ENCODE data around the gene PPP4R4. TPM values are rescaled to one million over a fixed set of nuclear protein-coding genes. Genes with fewer than 3 reads are reported as not detected.
"Not testable (repeated sequence)": the region's sequence is repeated elsewhere in the genome, so short reads cannot be mapped to it uniquely, and the experiment has no call there.

PPP4R4 gene
- total RNA-seq, 1 experiment from 2014 or later, result 3.9 TPM

- DNase-seq, result no peak
- no peak overlapping the region for H3T11ph ChIP-seq (ENCODE audit: low read length)
- no CpG with 5 or more reads among the region's 9 CpGs for WGBS (ENCODE audit: extremely low coverage, insufficient read length, low lambda C conversion rate)
- H3K14ac ChIP-seq (ENCODE audit: insufficient read depth, low read length), result no peak overlapping the region
- Mint-ChIP-seq H3K27ac (no peak overlapping the region; a peak in 1 of 7 replicates), H3K9me3 (no peaks in the 10 kb centered on the region; a peak in 1 of 5 replicates), H3K4me3 (no peak overlapping the region), H3K36me3 (ENCODE audit: insufficient read depth in 1 of 3, low read depth in 3 of 3) (no peaks in the 10 kb centered on the region), H3K27me3 (ENCODE audit: low read depth) (no peaks in the 10 kb centered on the region), H3K4me1 (peaks cover 10 to 12% of the 10 kb centered on the region in 2 experiments)
- no peak overlapping the region for H3K4ac ChIP-seq (ENCODE audit: low read depth, low read length)
- no peak overlapping the region for H4K5ac ChIP-seq (ENCODE audit: insufficient read length, low read depth, low read length)
- H3K9ac ChIP-seq (ENCODE audit: extremely low read depth, insufficient read length, low read length), result no peak overlapping the region
- H3K56ac ChIP-seq (ENCODE audit: insufficient read length, low read depth, low read length), result no peak overlapping the region
- H3K18ac ChIP-seq (ENCODE audit: insufficient read length, low read depth, low read length), result no peak overlapping the region
- H4K20me1 ChIP-seq (ENCODE audit: control insufficient read depth, insufficient read depth, insufficient read length), result no peaks in the 10 kb centered on the region
- no peak overlapping the region for H2BK12ac ChIP-seq (ENCODE audit: insufficient read length, low read depth, low read length)
- H3K9me3 ChIP-seq (ENCODE audit: control insufficient read depth, low read depth, low read length), result no peaks in the 10 kb centered on the region
- TF ChIP-seq, protein P1, sequence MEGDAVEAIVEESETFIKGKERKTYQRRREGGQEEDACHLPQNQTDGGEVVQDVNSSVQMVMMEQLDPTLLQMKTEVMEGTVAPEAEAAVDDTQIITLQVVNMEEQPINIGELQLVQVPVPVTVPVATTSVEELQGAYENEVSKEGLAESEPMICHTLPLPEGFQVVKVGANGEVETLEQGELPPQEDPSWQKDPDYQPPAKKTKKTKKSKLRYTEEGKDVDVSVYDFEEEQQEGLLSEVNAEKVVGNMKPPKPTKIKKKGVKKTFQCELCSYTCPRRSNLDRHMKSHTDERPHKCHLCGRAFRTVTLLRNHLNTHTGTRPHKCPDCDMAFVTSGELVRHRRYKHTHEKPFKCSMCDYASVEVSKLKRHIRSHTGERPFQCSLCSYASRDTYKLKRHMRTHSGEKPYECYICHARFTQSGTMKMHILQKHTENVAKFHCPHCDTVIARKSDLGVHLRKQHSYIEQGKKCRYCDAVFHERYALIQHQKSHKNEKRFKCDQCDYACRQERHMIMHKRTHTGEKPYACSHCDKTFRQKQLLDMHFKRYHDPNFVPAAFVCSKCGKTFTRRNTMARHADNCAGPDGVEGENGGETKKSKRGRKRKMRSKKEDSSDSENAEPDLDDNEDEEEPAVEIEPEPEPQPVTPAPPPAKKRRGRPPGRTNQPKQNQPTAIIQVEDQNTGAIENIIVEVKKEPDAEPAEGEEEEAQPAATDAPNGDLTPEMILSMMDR (conservative IDR thresholded peaks at IDR 0.05), result no peak
- H3K27ac ChIP-seq (ENCODE audit: insufficient read length, low read depth, low read length), result no peak overlapping the region
- no peak overlapping the region for H2AFZ ChIP-seq (ENCODE audit: low read length)
- no peak overlapping the region for H3K23ac ChIP-seq (ENCODE audit: insufficient read length, low read depth, low read length)
- no peak overlapping the region for H2BK20ac ChIP-seq (ENCODE audit: low read depth, low read length, poor library complexity, severe bottlenecking)
- no peak overlapping the region for H2BK5ac ChIP-seq (ENCODE audit: insufficient read length, low read length)
- no peak overlapping the region for H2BK120ac ChIP-seq (ENCODE audit: low read depth, low read length, poor library complexity, severe bottlenecking)
- H3K4me2 ChIP-seq (ENCODE audit: insufficient read depth, insufficient read length, low read length), result no peak overlapping the region
- no peak overlapping the region for H2BK15ac ChIP-seq (ENCODE audit: low read depth, low read length)
- no peaks in the 10 kb centered on the region for H3K79me2 ChIP-seq (ENCODE audit: insufficient read depth, low read length)
- H3K23me2 ChIP-seq (ENCODE audit: insufficient read length, low read depth, low read length, poor library complexity, severe bottlenecking), result no peaks in the 10 kb centered on the region
- H3K79me1 ChIP-seq (ENCODE audit: insufficient read depth, low read depth, low read length, poor library complexity, severe bottlenecking), result no peaks in the 10 kb centered on the region
- no peak overlapping the region for H4K91ac ChIP-seq (ENCODE audit: insufficient read length, low read depth, low read length)
- no peak overlapping the region for H2AK5ac ChIP-seq (ENCODE audit: insufficient read length, low read length)
- no peak overlapping the region for H4K8ac ChIP-seq (replicated peaks; ENCODE audit: insufficient read length, low read depth, low read length)
- H3K4me1 ChIP-seq (ENCODE audit: insufficient read depth, low read length), result no peaks in the 10 kb centered on the region
- H3K27me3 ChIP-seq (ENCODE audit: insufficient read depth, low read length), result no peaks in the 10 kb centered on the region
These were observed 121.4 kb downstream of the PPP4R4 start for GRCh38 chr14:94295360-94296180.

- H2BK20ac ChIP-seq (ENCODE audit: low read depth, low read length, poor library complexity, severe bottlenecking); H2BK120ac ChIP-seq (ENCODE audit: low read depth, low read length, poor library complexity, severe bottlenecking); H3K9me3 Mint-ChIP-seq; H3K4me3 Mint-ChIP-seq; H3K4ac ChIP-seq (ENCODE audit: low read depth, low read length); H2BK12ac ChIP-seq (ENCODE audit: insufficient read length, low read depth, low read length); DNase-seq; H3K9me3 ChIP-seq (ENCODE audit: control insufficient read depth, low read depth, low read length); H2AK5ac ChIP-seq (ENCODE audit: insufficient read length, low read length); H2BK5ac ChIP-seq (ENCODE audit: insufficient read length, low read length); H3K79me2 ChIP-seq (ENCODE audit: insufficient read depth, low read length); H3K4me1 ChIP-seq (ENCODE audit: insufficient read depth, low read length); H2AFZ ChIP-seq (ENCODE audit: low read length); H4K20me1 ChIP-seq (ENCODE audit: control insufficient read depth, insufficient read depth, insufficient read length); H3K27me3 ChIP-seq (ENCODE audit: insufficient read depth, low read length); H3K23me2 ChIP-seq (ENCODE audit: insufficient read length, low read depth, low read length, poor library complexity, severe bottlenecking); H3K36me3 Mint-ChIP-seq (ENCODE audit: insufficient read depth in 1 of 3, low read depth in 3 of 3); H3K18ac ChIP-seq (ENCODE audit: insufficient read length, low read depth, low read length); H3T11ph ChIP-seq (ENCODE audit: low read length); H3K27ac ChIP-seq (ENCODE audit: insufficient read length, low read depth, low read length); H4K91ac ChIP-seq (ENCODE audit: insufficient read length, low read depth, low read length); H3K14ac ChIP-seq (ENCODE audit: insufficient read depth, low read length); H4K8ac ChIP-seq (replicated peaks; ENCODE audit: insufficient read length, low read depth, low read length); H3K27ac Mint-ChIP-seq; H4K5ac ChIP-seq (ENCODE audit: insufficient read length, low read depth, low read length); H3K56ac ChIP-seq (ENCODE audit: insufficient read length, low read depth, low read length); H2BK15ac ChIP-seq (ENCODE audit: low read depth, low read length); H3K4me2 ChIP-seq (ENCODE audit: insufficient read depth, insufficient read length, low read length); H3K23ac ChIP-seq (ENCODE audit: insufficient read length, low read depth, low read length); H3K79me1 ChIP-seq (ENCODE audit: insufficient read depth, low read depth, low read length, poor library complexity, severe bottlenecking); H3K27me3 Mint-ChIP-seq (ENCODE audit: low read depth); H3K9ac ChIP-seq (ENCODE audit: extremely low read depth, insufficient read length, low read length): not testable (repeated sequence)
- H3K4me1 Mint-ChIP-seq, result peaks cover 10 to 12% of the 10 kb centered on the region in 2 experiments
- WGBS (ENCODE audit: extremely low coverage, insufficient read length, low lambda C conversion rate), result no CpG with 5 or more reads among the region's 4 CpGs
These were observed 122.0 kb downstream of the PPP4R4 start for GRCh38 chr14:94296181-94296545.
